22Rv1 (cell line): ENCODE data around the gene PWWP2B.

Experiments used
- H3K27ac ChIP-seq: fragments of 450-650 bp; 2 replicates; pipeline ENCODE4 v1.5.1; 2017
- ZFX ChIP-seq: fragments of 450-650 bp; IDR thresholded peaks from 2 replicates; pipeline ENCODE4 v1.6.1; 2017; ENCODE audit warnings: antibody characterized with exemption, borderline replicate concordance
- TF ChIP-seq, protein P1 (sequence below): fragments of 450-650 bp; IDR thresholded peaks from 2 replicates; pipeline ENCODE4 v1.5.1; 2017; ENCODE audit warnings: mild to moderate bottlenecking

PWWP2B gene

DNA sequence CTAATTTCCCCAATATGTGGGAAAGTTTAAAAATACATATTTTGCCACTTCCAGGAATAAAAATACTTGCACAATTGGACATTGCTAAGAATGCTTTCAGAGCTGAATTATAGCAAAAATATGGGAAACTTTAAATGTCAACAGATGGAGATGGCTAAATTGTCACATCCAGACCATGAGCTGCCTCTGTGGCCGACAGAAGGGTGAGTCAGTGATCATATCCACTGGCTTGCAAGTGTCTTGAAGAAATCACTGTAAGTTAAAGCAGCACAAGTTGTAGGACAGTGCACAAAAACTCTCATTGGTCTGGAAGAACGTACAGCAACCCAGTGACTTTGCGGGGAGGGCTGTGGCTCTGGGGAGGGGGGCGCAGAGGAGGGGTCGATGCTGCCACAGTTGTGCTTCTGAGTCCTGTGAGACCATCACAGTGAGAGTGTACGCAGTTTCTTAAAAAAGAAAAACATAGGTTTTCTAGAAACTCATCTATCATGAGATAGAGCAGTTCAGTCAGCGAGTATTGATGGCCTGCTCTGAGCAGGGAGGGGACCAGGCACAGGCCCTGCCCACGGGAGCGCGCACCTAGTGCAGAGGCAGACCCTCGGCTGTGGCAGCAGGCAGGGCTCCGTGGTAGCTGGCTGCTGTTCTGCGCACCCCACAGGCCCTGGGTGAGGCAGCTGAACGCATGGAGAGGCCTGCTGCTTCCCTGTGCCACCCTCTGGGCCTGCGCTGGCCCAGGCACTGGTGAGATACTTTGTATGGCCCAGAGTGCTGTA is 39.5 kb upstream of the PWWP2B start:
- no peak overlapping the region for H3K27ac ChIP-seq
- TF ChIP-seq, protein P1, sequence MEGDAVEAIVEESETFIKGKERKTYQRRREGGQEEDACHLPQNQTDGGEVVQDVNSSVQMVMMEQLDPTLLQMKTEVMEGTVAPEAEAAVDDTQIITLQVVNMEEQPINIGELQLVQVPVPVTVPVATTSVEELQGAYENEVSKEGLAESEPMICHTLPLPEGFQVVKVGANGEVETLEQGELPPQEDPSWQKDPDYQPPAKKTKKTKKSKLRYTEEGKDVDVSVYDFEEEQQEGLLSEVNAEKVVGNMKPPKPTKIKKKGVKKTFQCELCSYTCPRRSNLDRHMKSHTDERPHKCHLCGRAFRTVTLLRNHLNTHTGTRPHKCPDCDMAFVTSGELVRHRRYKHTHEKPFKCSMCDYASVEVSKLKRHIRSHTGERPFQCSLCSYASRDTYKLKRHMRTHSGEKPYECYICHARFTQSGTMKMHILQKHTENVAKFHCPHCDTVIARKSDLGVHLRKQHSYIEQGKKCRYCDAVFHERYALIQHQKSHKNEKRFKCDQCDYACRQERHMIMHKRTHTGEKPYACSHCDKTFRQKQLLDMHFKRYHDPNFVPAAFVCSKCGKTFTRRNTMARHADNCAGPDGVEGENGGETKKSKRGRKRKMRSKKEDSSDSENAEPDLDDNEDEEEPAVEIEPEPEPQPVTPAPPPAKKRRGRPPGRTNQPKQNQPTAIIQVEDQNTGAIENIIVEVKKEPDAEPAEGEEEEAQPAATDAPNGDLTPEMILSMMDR, result no peak
- TF ChIP-seq ZFX, result no peak

DNA sequence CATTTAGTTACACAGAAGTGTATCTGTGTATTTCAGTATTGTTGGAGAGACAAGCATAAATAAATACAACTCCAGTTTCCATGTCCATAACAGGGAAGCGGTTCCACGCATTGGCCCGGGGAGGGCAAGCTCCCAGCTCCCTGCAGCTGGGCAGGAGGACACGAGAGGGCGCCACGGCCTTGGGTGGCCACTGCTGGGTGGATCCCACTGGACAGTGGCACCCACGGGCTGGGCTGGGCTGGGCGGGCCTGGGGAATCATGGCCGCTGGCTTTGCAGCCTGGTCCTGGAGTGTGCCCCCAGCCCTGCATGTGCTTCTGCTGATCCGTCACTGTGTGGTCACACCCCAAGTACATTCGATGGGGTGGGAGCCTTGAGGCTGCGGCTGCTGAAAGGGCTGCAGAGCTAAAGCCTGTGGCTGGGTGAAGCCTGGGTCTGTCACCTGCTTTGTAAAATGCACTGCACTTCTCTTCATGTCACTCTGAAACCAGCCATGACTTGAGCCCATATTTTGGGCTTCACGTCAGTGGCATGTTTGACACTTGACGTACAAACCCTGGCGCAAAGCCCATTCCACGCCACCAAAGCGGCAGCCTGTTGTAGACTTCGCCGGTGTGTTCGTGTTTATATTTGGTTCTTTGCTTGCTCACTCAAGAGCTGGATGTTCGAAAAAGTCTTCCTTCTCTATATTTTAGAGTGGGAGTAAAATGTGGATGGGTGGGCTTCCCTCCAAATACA is 37.5 kb upstream of the PWWP2B start:
- no peak overlapping the region for H3K27ac ChIP-seq
- TF ChIP-seq, protein P1, result no peak
- no peak for TF ChIP-seq ZFX

DNA sequence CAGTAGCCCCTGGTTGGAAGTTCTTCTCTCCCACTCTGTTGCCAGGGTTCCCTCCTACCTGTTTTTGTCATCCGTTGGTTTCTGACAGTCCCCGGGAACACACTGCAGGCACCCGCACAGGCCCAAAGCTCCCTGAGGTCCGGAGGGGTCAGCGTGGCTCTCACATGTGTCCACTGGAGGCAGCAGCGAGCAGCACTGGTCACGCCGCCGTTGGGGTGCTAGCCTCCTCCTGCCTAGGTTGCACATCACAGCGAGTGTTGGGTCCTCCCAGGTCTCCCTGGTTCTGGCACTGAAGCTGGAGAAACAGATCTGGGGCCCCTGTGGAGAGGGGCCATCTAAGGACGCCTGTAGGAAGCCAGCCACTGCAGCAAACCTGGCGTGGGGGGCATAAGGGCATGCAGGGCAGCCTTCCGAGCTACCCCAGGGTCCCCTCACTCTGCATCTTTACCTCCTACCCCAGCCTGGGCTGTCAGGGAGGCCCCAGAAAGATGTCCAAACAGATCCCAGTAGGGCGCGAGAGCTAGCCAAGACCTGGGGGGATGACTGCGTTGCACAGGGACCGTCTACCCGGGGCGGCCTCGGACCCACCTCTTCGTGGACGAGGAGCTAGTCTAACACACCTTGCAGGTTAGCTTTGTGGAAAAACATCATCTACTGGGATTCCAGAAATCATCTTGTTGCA is 36.1 kb upstream of the PWWP2B start:
- no peak overlapping the region for H3K27ac ChIP-seq
- no peak for TF ChIP-seq ZFX
- TF ChIP-seq, protein P1, result peak; percentile 82

DNA sequence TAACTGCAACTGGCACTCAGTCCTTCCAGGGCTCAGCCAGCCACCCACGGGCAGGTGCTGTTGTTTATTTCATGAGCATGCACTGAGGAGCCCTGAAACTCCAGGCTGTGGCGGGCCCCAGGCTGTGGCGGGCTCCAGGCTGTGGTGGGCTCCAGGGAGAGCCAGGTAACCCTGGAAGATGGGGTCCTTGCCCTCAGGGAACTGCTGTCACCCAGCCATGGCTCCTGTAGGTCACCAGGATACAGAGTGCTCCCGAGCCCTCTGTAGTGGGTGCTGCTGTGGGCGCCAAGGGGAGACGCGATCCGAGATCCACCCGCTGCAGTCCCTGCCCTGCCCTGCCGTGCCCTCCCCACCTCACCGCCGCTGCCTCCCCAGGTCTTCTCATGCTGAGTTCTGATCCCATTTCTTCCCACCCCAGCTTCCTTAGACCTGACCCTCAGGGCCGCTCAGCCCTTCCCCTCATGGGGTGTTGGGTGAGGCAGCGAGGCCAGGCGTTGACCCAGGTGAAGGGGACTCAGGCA is 35.4 kb upstream of the PWWP2B start:
- no peak for TF ChIP-seq ZFX
- TF ChIP-seq, protein P1, result no peak
- no peak overlapping the region for H3K27ac ChIP-seq

DNA sequence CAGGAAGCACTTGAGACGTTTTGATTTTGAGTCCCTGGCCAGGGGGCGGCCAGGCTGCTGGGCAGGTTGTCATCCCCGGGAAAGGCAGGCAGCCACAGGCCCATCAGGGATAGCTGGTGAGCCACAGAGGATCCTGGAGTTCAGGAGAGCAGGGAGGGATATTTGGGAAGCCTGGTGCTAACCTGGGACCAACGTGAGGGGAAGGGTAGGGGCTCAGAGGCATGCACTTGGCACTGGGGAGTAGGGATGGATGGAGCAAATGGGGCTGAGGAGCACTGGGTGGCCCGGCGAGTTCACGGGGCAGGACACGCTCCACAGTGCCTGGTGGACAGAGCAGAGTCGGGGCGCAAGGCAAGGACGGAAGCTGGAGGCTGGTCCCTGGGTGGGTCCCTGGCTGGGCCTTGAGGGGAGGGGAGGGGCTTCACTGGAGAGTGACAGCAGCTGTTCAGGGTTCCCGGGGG is 34.8 kb upstream of the PWWP2B start:
- TF ChIP-seq ZFX, result no peak
- TF ChIP-seq, protein P1, result no peak

DNA sequence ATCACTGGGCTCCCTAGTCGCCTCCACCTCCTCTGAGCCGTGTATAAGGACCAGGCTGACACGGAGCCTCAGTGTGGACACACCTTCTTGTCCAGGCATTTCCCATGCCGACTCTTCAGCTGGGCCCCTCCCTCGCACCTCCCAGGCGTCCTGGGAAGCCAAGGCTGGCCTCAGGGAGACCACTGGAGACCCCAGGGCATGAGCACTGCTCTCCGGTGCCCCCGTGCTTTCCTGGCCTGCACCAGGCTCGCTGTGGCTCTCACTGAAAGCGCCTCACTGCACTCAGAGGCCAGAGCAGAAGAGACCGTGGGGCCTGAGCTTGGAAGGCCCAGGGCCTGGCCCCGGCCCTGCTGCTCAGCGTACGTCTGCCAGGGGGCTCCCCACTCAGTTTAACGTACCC is 33.6 kb upstream of the PWWP2B start:
- TF ChIP-seq, protein P1, result no peak
- no peak overlapping the region for H3K27ac ChIP-seq

More for the DNA sequence above, 34.8 kb upstream of the PWWP2B start:
- no peak overlapping the region for H3K27ac ChIP-seq
